HL-60 (cell line): ENCODE data around the gene KLKB1.

ENCODE experiments used
- DNase-seq, 2 experiments: peaks; one replicate each; pipeline ENCODE4 v3.0.0-alpha.2; 2010 to 2020; ENCODE audit warnings: low read depth in 1 of 2, low spot score in 1 of 2
- H3K27ac ChIP-seq: fragments of 250-450 bp; sonication (Bioruptor Pico); replicated peaks from 2 replicates; pipeline ENCODE4 v1.5.1; 2020; ENCODE audit warnings: mild to moderate bottlenecking, moderate library complexity
- H3K27me3 ChIP-seq: fragments of 250-450 bp; sonication (Bioruptor Pico); 2 replicates; pipeline ENCODE4 v1.5.1; 2021; ENCODE audit warnings: mild to moderate bottlenecking, moderate library complexity; ENCODE audit not compliant: insufficient read depth, poor library complexity, severe bottlenecking
- H3K4me3 ChIP-seq: replicated peaks from 2 replicates; pipeline ENCODE4 v1.5.1; 2011; ENCODE audit warnings: mild to moderate bottlenecking, control low read depth, low read length; ENCODE audit not compliant: insufficient read depth
- CTCF ChIP-seq: IDR thresholded peaks from one replicate; pipeline ENCODE4 v1.5.1; 2011; ENCODE audit warnings: low read length, control low read depth, inconsistent platforms; ENCODE audit not compliant: insufficient read depth
- GABPA ChIP-seq: IDR thresholded peaks from 2 replicates; pipeline ENCODE4 v1.6.1; 2012; ENCODE audit warnings: low read depth
- POLR2AphosphoS5 ChIP-seq: IDR thresholded peaks from 2 replicates; pipeline ENCODE4 v1.6.1; 2012; ENCODE audit warnings: low read depth
- REST ChIP-seq: IDR thresholded peaks from 2 replicates; pipeline ENCODE4 v1.6.1; 2012; ENCODE audit warnings: low read depth; ENCODE audit not compliant: insufficient replicate concordance
- SPI1 ChIP-seq: IDR thresholded peaks from 2 replicates; pipeline ENCODE4 v1.6.1; 2012; ENCODE audit warnings: low read depth, mild to moderate bottlenecking, borderline replicate concordance

The KLKB1 gene

GRCh38 chr4:186307916-186308315 is 80.6 kb downstream of the KLKB1 start:
- Histone ChIP-seq H3K27ac (no peak overlapping the region), H3K27me3 (no peaks in the 10 kb centered on the region), H3K4me3 (no peak overlapping the region)
- no peak for DNase-seq
- TF ChIP-seq SPI1 (no peak), REST (no peak), GABPA (no peak), CTCF (no peak), POLR2AphosphoS5 (no peak)
